Measurements from ENCODE around the gene ACOX3. TPM values are rescaled to one million over a fixed set of nuclear protein-coding genes. Genes with fewer than 3 reads are reported as not detected.

Gene ACOX3
- polyA plus RNA-seq, 3 donors: 3.8 to 16.8 (median 13.3) TPM

DNA sequence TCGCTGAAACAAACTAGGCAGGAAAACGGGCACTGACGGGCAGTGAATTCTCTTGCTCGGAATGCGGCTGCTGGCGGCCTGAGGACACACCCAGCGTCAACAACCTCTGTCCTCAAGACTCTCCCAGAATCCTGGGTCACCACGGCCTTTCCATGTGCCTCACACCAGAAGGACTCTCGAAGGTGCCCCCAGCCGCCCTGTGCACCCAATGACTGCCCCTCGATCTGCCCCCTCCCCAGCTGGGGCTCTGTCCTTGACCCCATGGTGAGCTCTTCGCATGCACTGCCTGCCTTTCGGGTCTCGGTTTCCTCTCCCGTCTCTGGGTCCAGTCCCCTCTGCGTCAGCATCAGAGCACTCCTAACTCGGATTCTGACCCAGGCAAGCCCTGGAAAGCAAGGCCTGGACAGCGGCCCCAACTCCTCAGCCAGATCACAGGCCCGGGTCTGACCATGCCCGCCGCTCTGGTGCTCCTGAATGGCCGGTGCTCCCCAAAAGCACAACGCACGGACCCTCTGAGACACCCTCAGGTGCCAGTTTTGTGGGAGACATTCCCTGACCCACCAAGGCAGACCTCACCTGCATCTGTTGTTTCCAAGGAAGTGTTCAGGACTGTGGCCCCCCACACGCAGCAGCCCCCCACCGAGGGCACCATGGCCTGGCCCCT is 56.0 kb downstream of the ACOX3 start:
- no peak overlapping the region for H3K4me2 ChIP-seq (replicated peaks; ENCODE audit: extremely low read depth, low read length, poor library complexity, severe bottlenecking)
- H3K4me3 ChIP-seq (replicated peaks in 1 of 3; ENCODE audit: low read depth in 2 of 3, low read length in 3 of 3): no peak overlapping the region
- peaks cover 40 to 65% of the 10 kb centered on the region in 2 donors for H3K36me3 Mint-ChIP-seq
- no peak overlapping the region for H3K9ac ChIP-seq (ENCODE audit: insufficient read depth, low read length, poor library complexity, severe bottlenecking)
- no peaks in the 10 kb centered on the region for H3K79me2 ChIP-seq (ENCODE audit: insufficient read depth, low read length)
- no peaks in the 10 kb centered on the region for H3K9me3 ChIP-seq (replicated peaks in 1 of 2; ENCODE audit: control insufficient read depth in 1 of 2, insufficient read depth in 1 of 2, low read length in 2 of 2)
- TF ChIP-seq, protein P1, sequence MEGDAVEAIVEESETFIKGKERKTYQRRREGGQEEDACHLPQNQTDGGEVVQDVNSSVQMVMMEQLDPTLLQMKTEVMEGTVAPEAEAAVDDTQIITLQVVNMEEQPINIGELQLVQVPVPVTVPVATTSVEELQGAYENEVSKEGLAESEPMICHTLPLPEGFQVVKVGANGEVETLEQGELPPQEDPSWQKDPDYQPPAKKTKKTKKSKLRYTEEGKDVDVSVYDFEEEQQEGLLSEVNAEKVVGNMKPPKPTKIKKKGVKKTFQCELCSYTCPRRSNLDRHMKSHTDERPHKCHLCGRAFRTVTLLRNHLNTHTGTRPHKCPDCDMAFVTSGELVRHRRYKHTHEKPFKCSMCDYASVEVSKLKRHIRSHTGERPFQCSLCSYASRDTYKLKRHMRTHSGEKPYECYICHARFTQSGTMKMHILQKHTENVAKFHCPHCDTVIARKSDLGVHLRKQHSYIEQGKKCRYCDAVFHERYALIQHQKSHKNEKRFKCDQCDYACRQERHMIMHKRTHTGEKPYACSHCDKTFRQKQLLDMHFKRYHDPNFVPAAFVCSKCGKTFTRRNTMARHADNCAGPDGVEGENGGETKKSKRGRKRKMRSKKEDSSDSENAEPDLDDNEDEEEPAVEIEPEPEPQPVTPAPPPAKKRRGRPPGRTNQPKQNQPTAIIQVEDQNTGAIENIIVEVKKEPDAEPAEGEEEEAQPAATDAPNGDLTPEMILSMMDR (IDR thresholded peaks at IDR 0.05): no peak
- no peak overlapping the region for H3K4me3 Mint-ChIP-seq
- intact Hi-C loops (cut with micrococcal nuclease): no loop called here
- no peak overlapping the region for H2AFZ ChIP-seq (ENCODE audit: insufficient read depth, low read depth, low read length, poor library complexity, severe bottlenecking)
- H3K27ac ChIP-seq (ENCODE audit: low read depth in 1 of 2, low read length in 2 of 2): no peak overlapping the region
- peaks cover 27 to 43% of the 10 kb centered on the region in 2 donors for H3K36me3 ChIP-seq (replicated peaks in 1 of 2; ENCODE audit: control insufficient read depth in 1 of 2, insufficient read depth in 2 of 2, low read length in 2 of 2)
- WGBS (ENCODE audit: insufficient coverage): 95% methylated on average over 22 of the region's 26 CpGs
- no peak overlapping the region for H3K27ac Mint-ChIP-seq
- no peaks in the 10 kb centered on the region for H3K27me3 Mint-ChIP-seq (ENCODE audit: low read depth in 3 of 3)
- H3K9me3 Mint-ChIP-seq: peaks cover 0 to 2% (median 0%) of the 10 kb centered on the region in 7 donors
- H3K4me1 Mint-ChIP-seq: no peaks in the 10 kb centered on the region
- DNase-seq: no peak
- no peaks in the 10 kb centered on the region for H4K20me1 ChIP-seq (ENCODE audit: insufficient read depth, low read length)
- H3K4me1 ChIP-seq (ENCODE audit: control insufficient read depth in 1 of 2, insufficient read depth in 2 of 2, low read length in 2 of 2): no peaks in the 10 kb centered on the region
- H3K27me3 ChIP-seq (ENCODE audit: control insufficient read depth in 2 of 2, insufficient read depth in 2 of 2, low read length in 2 of 2): no peaks in the 10 kb centered on the region

DNA sequence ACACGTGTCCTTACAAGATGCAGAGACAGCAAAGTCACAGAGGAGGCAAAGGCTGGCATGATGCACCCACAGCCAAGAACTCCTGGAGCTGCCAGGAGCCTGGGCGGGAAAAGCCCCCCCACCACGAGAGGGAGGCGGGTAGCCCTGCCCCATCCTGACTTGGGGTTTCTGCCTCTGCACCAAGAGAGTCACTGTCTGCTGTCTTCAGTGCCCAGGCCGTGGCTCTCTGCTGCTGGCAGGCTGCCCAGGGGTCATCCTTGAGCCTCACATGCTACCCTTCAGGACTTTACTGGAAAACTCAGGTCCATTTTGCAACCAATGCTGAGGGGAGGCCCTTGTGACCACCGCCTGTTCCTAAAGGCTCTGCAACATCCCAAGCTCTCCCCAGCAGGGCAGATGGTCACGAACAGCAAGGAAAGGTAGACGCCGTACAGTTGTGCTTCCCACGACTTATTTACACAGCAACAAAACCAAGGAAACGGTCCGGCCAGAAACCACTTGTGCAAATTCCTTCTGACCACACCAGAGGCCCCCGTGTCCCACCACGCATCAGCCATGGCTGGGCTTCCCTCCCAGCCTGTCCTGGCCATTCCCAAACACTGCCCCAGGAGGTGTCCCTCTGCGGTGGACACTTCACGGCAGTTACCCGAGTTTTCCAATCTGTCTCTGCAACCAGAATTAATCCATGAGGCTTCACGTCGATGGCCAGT is 56.9 kb downstream of the ACOX3 start:
- H3K4me2 ChIP-seq (replicated peaks; ENCODE audit: extremely low read depth, low read length, poor library complexity, severe bottlenecking): no peak overlapping the region
- Mint-ChIP-seq H3K9me3 (peaks cover 0 to 2% (median 0%) of the 10 kb centered on the region in 7 donors), H3K27ac (peak overlapping the region in 1 of 7 donors; percentile 77), H3K4me3 (no peak overlapping the region), H3K36me3 (peaks cover 32 to 64% of the 10 kb centered on the region in 2 donors), H3K27me3 (ENCODE audit: low read depth in 3 of 3) (no peaks in the 10 kb centered on the region), H3K4me1 (no peaks in the 10 kb centered on the region)
- no peak overlapping the region for H3K9ac ChIP-seq (ENCODE audit: insufficient read depth, low read length, poor library complexity, severe bottlenecking)
- intact Hi-C loops (cut with micrococcal nuclease): no loop called here
- peaks cover 19 to 33% of the 10 kb centered on the region in 2 donors for H3K36me3 ChIP-seq (replicated peaks in 1 of 2; ENCODE audit: control insufficient read depth in 1 of 2, insufficient read depth in 2 of 2, low read length in 2 of 2)
- TF ChIP-seq, protein P1 (IDR thresholded peaks at IDR 0.05): no peak
- no peaks in the 10 kb centered on the region for H3K79me2 ChIP-seq (ENCODE audit: insufficient read depth, low read length)
- H3K4me1 ChIP-seq (ENCODE audit: control insufficient read depth in 1 of 2, insufficient read depth in 2 of 2, low read length in 2 of 2): no peaks in the 10 kb centered on the region
- no peak overlapping the region for H2AFZ ChIP-seq (ENCODE audit: insufficient read depth, low read depth, low read length, poor library complexity, severe bottlenecking)
- H3K4me3 ChIP-seq (replicated peaks in 1 of 3; ENCODE audit: low read depth in 2 of 3, low read length in 3 of 3): no peak overlapping the region
- H3K27me3 ChIP-seq (ENCODE audit: control insufficient read depth in 2 of 2, insufficient read depth in 2 of 2, low read length in 2 of 2): no peaks in the 10 kb centered on the region
- 86% methylated on average over 15 of the region's 19 CpGs for WGBS (ENCODE audit: insufficient coverage)
- no peaks in the 10 kb centered on the region for H3K9me3 ChIP-seq (replicated peaks in 1 of 2; ENCODE audit: control insufficient read depth in 1 of 2, insufficient read depth in 1 of 2, low read length in 2 of 2)
- no peaks in the 10 kb centered on the region for H4K20me1 ChIP-seq (ENCODE audit: insufficient read depth, low read length)
- no peak for DNase-seq
- no peak overlapping the region for H3K27ac ChIP-seq (ENCODE audit: low read depth in 1 of 2, low read length in 2 of 2)
